ENCODE measurements around the gene NFATC2. TPM values are rescaled to one million over a fixed set of nuclear protein-coding genes. Genes with fewer than 3 reads are reported as not detected.

Gene NFATC2
- total RNA-seq, result 41.2 and 46.0 TPM in 2 replicates

DNA sequence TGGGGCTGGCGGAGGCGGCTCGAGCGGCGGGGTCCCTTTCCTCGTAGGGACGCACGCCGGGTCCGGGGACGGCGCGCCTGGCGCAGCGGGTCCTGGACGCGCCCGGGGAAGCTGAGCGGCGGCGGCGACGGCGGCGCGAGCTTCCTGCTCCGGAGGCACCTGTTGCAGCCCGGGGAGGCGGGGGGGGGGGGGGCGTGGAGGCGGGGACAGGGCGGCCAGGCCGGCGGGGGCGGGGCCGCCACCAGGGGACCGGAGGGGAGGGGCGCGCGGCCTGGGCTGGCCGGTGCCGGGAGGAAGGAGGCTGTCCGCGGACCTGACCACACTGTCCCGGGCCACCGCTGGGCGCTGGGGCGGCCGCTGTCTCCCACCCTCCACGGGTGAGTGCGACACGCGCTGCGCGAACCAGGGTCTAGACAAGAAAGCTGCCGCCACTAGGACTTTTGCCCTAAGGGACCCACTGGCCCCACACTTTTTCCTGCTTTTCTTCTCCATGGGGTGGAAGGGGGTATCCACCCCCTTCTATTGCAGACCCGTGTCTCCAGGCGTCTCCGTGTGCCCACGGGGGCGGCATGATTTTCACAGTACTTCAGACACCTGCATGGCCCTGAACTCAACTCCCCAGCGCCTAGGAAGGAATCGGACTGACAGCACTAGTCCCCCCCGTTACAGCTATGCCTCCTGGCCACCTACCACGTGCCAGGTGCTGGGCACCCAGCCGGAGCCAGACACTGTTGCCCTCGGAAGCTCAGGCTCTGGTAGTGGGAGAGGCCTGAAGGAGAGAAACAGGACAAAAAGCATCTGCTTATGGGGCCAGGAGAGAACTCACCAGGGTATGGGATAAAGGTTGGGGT, at the start of gene NFATC2:
TSS of gene NFATC2 (minus strand) at position 149 of the 851 bp plus-strand sequence. CDS start 220 bp downstream, outside the sequence.
- H3K27ac Mint-ChIP-seq, result peak within 1 kb of the TSS; percentile 98

DNA sequence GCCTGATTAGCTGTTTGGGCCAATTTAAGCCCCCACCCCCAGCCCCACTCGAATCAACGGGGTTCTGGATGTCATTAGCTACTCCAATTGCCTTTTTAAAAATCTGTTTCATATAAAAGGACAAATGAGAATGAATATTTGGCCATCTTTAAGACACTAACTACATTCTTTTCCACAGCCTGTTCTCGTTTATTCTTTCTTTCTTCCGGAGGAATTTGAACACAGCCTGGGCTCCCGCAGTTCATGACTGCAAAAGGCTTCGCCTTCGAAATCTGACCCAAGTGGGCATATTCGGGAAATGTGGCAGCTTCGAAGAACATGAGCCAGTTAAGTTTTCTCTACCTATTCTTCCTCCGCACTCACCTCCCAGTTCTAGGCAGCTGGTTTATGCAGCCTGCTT, 49.4 kb upstream of the NFATC2 start:
- intact Hi-C loops (cut with micrococcal nuclease), result no loop called here
- TF ChIP-seq, protein P1, sequence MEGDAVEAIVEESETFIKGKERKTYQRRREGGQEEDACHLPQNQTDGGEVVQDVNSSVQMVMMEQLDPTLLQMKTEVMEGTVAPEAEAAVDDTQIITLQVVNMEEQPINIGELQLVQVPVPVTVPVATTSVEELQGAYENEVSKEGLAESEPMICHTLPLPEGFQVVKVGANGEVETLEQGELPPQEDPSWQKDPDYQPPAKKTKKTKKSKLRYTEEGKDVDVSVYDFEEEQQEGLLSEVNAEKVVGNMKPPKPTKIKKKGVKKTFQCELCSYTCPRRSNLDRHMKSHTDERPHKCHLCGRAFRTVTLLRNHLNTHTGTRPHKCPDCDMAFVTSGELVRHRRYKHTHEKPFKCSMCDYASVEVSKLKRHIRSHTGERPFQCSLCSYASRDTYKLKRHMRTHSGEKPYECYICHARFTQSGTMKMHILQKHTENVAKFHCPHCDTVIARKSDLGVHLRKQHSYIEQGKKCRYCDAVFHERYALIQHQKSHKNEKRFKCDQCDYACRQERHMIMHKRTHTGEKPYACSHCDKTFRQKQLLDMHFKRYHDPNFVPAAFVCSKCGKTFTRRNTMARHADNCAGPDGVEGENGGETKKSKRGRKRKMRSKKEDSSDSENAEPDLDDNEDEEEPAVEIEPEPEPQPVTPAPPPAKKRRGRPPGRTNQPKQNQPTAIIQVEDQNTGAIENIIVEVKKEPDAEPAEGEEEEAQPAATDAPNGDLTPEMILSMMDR (IDR thresholded peaks at IDR 0.05), result no peak
- H3K36me3 Mint-ChIP-seq (ENCODE audit: low read depth), result no peaks in the 10 kb centered on the region
- ATAC-seq (ENCODE audit: low read depth) (no peak), DNase-seq (no peak)
- POLR2A ChIA-PET, result no interaction called here
- H3K4me3 Mint-ChIP-seq, result no peak overlapping the region
- H3K4me1 Mint-ChIP-seq, result peaks cover 22% of the 10 kb centered on the region
- no peaks in the 10 kb centered on the region for H3K9me3 Mint-ChIP-seq
- no peak overlapping the region for H3K27ac Mint-ChIP-seq
- H3K27me3 Mint-ChIP-seq, result peaks cover 15% of the 10 kb centered on the region
- CTCF ChIA-PET, result interaction anchor here (1.3 to 1.6 kb wide), 2 partner anchors 32 to 206 kb away, joined by 4 to 6 read pairs; no protein-coding TSS in a partner anchor

More for the DNA sequence above, at the start of gene NFATC2:
- TF ChIP-seq, protein P1 (IDR thresholded peaks at IDR 0.05), result no peak
- peaks cover 4% of the 10 kb centered on the region for H3K9me3 Mint-ChIP-seq
- ChIA-PET POLR2A (interaction anchor here (0.7 to 4.6 kb wide), 20 partner anchors 10 to 612 kb away, joined by 3 to 38 read pairs (median 8); partner anchors contain the start of genes ADNP, DPM1 and MOCS3), CTCF (interaction anchor here (0.6 to 3.5 kb wide), 17 partner anchors 11 to 172 kb away, joined by 3 to 25 read pairs (median 5); no protein-coding TSS in a partner anchor)
- no peaks in the 10 kb centered on the region for H3K27me3 Mint-ChIP-seq
- peaks cover 43% of the 10 kb centered on the region for H3K4me1 Mint-ChIP-seq
- H3K4me3 Mint-ChIP-seq, result peak within 1 kb of the TSS; percentile 98
- no peak for DNase-seq
- H3K36me3 Mint-ChIP-seq (ENCODE audit: low read depth), result peaks cover 24% of the 10 kb centered on the region
- ATAC-seq (ENCODE audit: low read depth), result peak; percentile 54
- intact Hi-C loops (cut with micrococcal nuclease), result loop anchor here (1.0 to 10.0 kb wide), 7 partner anchors 20 to 728 kb away; no protein-coding TSS in a partner anchor

DNA sequence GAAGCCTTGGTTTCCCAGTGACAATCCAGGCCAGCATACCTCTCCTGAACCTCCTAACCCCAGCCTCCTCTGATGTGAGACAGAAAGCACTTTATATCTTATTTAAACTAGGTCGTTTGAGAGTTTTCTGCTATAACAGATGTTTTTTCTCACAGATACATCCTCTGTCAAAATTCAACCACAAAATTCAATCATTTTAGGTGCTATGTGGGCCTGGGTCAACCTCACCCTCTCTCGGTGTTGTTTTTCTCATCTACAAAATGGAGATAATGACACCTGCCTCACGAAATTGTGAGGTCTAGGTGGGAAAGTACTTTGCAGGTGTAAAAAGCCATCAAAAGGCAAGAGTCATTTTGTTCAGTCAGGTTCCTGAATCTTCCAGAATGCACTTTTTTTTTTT, 46.2 kb upstream of the NFATC2 start:
- POLR2A ChIA-PET, result no interaction called here
- TF ChIP-seq, protein P1 (IDR thresholded peaks at IDR 0.05), result no peak
- H3K27ac Mint-ChIP-seq, result no peak overlapping the region
- no peak for ATAC-seq (ENCODE audit: low read depth)
- no peak overlapping the region for H3K4me3 Mint-ChIP-seq
- no peaks in the 10 kb centered on the region for H3K9me3 Mint-ChIP-seq
- H3K36me3 Mint-ChIP-seq (ENCODE audit: low read depth), result no peaks in the 10 kb centered on the region
- DNase-seq, result no peak
- peaks cover 15% of the 10 kb centered on the region for H3K27me3 Mint-ChIP-seq
- intact Hi-C loops (cut with micrococcal nuclease), result no loop called here
- CTCF ChIA-PET, result no interaction called here
- H3K4me1 Mint-ChIP-seq, result peaks cover 5% of the 10 kb centered on the region

DNA sequence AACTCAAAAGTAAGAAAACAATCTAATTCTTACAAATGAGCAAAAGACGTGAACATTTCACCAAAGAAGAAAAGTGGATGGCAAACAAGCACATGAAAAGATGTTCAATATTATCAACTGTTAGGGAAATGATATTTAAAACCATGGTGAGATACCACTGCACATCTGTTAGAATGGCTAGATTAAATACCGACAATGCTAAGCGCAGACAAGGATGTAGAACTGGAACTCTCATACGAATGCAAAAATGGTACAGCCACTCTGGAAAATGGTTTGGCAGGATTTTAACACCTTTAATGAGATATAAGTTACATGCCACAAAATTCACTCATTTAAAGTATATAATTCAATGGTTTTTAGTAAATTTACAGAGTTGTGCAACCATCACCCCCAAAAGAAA, 44.6 kb upstream of the NFATC2 start:
- H3K27ac Mint-ChIP-seq, result no peak overlapping the region
- ATAC-seq (ENCODE audit: low read depth) (no peak), DNase-seq (no peak)
- peaks cover 11% of the 10 kb centered on the region for H3K27me3 Mint-ChIP-seq
- no peaks in the 10 kb centered on the region for H3K9me3 Mint-ChIP-seq
- TF ChIP-seq, protein P1 (IDR thresholded peaks at IDR 0.05), result no peak
- POLR2A ChIA-PET, result interaction anchor here (0.6 to 0.7 kb wide), 2 partner anchors 98 to 337 kb away, joined by 3 read pairs; no protein-coding TSS in a partner anchor
- H3K4me3 Mint-ChIP-seq, result no peak overlapping the region
- intact Hi-C loops (cut with micrococcal nuclease), result no loop called here
- H3K4me1 Mint-ChIP-seq, result peaks cover 5% of the 10 kb centered on the region
- CTCF ChIA-PET, result no interaction called here
- no peaks in the 10 kb centered on the region for H3K36me3 Mint-ChIP-seq (ENCODE audit: low read depth)

DNA sequence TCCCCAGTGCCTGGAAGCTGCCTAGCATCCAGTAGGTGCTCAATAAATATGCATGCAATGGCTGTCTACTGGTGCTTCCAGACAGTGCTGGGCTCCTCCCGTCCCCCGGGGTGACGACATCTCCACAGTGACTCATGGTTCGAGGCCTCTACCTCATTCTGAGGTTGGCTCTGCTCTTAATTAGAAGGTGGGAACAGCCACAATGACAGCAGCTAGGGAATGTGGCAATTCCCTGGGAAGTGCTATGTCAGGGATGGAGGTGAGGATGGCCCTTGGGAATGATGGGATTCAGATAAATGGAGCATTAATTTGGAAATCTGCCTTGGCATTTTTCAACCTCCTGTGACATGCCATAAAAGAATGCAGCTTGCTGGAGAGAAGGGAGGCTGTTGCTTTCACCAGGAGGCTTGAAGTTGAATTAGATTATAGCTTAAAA, 43.5 kb upstream of the NFATC2 start:
- ChIA-PET CTCF (no interaction called here), POLR2A (interaction anchor here (0.5 to 0.6 kb wide), 2 partner anchors 52 to 789 kb away, joined by 3 read pairs; no protein-coding TSS in a partner anchor)
- Mint-ChIP-seq H3K4me3 (no peak overlapping the region), H3K4me1 (peaks cover 5% of the 10 kb centered on the region), H3K27me3 (peaks cover 16% of the 10 kb centered on the region), H3K9me3 (no peaks in the 10 kb centered on the region), H3K36me3 (ENCODE audit: low read depth) (no peaks in the 10 kb centered on the region), H3K27ac (no peak overlapping the region)
- no peak for ATAC-seq (ENCODE audit: low read depth)
- intact Hi-C loops (cut with micrococcal nuclease), result no loop called here
- no peak for DNase-seq
- TF ChIP-seq, protein P1 (IDR thresholded peaks at IDR 0.05), result no peak
